ENCODE results near the gene WDR91. TPM values are rescaled to one million over a fixed set of nuclear protein-coding genes. Genes with fewer than 3 reads are reported as not detected.

The WDR91 gene
- total and polyA plus RNA-seq, 8 donors = 22.9 to 67.6 (median 49.5) TPM

- Histone ChIP-seq H3K4me3 (peak overlapping the region; percentile 65 to 87), H3K27ac (peak overlapping the region; percentile 88), H3K4me1 (peaks cover 28 to 46% of the 10 kb centered on the region in 2 donors), H3K27me3 (no peaks in the 10 kb centered on the region), H3K36me3 (peaks cover 0 to 3% of the 10 kb centered on the region in 2 donors), H3K9me3 (no peaks in the 10 kb centered on the region)
- TF ChIP-seq, protein P1, sequence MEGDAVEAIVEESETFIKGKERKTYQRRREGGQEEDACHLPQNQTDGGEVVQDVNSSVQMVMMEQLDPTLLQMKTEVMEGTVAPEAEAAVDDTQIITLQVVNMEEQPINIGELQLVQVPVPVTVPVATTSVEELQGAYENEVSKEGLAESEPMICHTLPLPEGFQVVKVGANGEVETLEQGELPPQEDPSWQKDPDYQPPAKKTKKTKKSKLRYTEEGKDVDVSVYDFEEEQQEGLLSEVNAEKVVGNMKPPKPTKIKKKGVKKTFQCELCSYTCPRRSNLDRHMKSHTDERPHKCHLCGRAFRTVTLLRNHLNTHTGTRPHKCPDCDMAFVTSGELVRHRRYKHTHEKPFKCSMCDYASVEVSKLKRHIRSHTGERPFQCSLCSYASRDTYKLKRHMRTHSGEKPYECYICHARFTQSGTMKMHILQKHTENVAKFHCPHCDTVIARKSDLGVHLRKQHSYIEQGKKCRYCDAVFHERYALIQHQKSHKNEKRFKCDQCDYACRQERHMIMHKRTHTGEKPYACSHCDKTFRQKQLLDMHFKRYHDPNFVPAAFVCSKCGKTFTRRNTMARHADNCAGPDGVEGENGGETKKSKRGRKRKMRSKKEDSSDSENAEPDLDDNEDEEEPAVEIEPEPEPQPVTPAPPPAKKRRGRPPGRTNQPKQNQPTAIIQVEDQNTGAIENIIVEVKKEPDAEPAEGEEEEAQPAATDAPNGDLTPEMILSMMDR (IDR thresholded peaks at IDR 0.05) = no peak
- DNase-seq = peak in 2 of 4 donors; percentile 36 to 41
- peak; percentile 3 for ATAC-seq
- intact Hi-C loops (cut with DNase I) = no loop called here
Observed at GRCh38 chr7:135210888-135211178, 493 bp downstream of the WDR91 start.

DNA sequence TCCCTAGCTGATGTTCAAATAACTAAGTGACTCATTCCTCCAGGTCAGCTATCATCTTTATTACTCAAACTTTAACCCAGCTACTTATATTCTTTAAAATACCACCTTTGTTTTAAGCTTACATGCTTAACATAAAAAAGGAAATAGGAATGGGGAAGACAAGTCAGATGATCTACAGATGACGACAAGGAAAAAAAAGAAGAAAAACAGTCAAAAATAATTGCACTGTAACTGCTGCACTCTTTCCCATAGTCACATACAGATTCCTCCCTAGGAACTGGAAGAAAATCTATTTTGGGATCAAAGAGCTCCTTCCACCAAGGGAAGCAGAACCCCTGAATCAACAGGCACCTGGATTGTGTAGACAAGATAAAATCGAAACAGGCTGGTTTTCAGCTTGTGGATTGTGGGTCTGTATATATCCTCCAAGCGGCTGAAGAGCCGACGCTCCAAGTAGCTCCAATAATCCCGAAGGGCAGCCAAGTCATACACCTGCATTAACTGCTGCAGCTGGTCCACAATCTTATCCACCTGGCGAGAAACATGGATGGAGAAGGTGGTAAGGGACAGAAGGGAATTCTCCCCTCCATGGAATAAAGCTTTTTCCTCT lies 2.0 kb downstream of the WDR91 start:
- Histone ChIP-seq H3K4me3 (peak overlapping the region in 1 of 2 donors; percentile 7), H3K27ac (peak overlapping the region in 1 of 2 donors; percentile 55), H3K36me3 (peaks cover 0 to 16% of the 10 kb centered on the region in 2 donors), H3K9me3 (no peaks in the 10 kb centered on the region), H3K27me3 (no peaks in the 10 kb centered on the region), H3K4me1 (peaks cover 28 to 46% of the 10 kb centered on the region in 2 donors)
- no peak for ATAC-seq
- TF ChIP-seq, protein P1 (IDR thresholded peaks at IDR 0.05) = no peak
- intact Hi-C loops (cut with DNase I) = no loop called here
- DNase-seq = no peak

- TF ChIP-seq, protein P1 (IDR thresholded peaks at IDR 0.05) = no peak
- intact Hi-C loops (cut with DNase I) = no loop called here
- DNase-seq (no peak), ATAC-seq (no peak)
- Histone ChIP-seq H3K36me3 (peaks cover 0 to 27% of the 10 kb centered on the region in 2 donors), H3K4me3 (no peak overlapping the region), H3K4me1 (peaks cover 30 to 48% of the 10 kb centered on the region in 2 donors), H3K27me3 (no peaks in the 10 kb centered on the region), H3K9me3 (no peaks in the 10 kb centered on the region), H3K27ac (peak overlapping the region; percentile 20 to 55)
Observed at GRCh38 chr7:135208102-135208793, 3.1 kb downstream of the WDR91 start.

DNA sequence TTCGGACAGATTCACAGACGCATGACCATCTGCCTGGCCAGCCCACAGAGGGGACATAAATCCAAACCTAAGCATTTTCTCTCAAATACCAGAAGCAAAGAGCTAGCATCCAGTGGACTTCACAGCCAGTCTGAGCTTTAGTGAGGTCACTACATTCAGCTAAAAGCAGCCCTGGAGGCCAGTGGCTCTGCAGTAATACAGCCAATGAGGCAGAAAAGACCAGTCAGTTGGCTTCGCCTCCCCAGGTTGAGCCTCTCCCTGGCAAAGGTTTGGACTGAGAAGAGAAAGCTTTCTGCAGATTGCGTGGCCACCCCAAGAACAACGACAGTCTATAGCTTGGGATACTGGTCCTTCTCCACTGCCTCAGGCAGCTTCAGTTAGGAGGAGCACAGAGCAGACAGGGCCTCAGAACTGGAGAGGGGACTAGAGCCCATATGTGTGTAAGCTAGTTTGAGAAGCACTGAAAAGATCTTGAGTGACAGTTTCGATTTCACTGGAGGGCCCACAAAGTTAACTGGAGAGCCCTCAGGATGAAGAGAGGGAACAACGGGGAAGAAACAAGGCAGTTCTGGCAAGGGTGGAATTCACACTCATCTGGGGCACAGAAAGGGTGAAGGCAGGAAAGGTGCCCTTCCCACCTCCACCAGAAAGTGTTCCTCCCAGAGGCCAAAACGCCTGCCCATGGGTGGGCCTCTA lies 3.8 kb downstream of the WDR91 start:
- Histone ChIP-seq H3K36me3 (peaks cover 0 to 34% of the 10 kb centered on the region in 2 donors), H3K27ac (peak overlapping the region; percentile 20 to 55), H3K27me3 (no peaks in the 10 kb centered on the region), H3K9me3 (no peaks in the 10 kb centered on the region), H3K4me1 (peaks cover 30 to 50% of the 10 kb centered on the region in 2 donors), H3K4me3 (no peak overlapping the region)
- intact Hi-C loops (cut with DNase I) = no loop called here
- peak; percentile 12 for ATAC-seq
- peak in 1 of 4 donors; percentile 36 for DNase-seq
- TF ChIP-seq, protein P1 (IDR thresholded peaks at IDR 0.05) = no peak

DNA sequence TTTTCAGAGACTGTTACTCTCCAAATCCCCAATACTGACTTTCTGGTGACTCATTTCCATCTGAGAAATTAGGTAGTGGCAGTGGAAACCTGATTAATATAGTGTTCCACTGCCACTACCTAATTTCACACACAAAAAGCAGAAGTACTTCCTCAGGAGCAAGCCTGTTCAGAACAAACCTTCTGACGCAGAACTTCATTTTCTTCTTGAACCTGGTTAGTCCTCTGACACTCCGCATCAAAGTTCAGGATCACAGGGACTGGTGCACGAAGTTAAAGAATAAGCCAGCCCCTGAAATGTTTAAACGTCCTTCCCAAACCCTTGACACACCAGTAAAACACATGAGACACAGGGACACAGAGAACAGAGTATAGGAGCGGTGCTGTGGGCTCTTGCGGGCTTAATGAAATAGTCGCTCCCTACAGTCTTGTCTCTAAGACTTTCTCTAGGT lies 4.4 kb downstream of the WDR91 start:
- Histone ChIP-seq H3K4me1 (peaks cover 30 to 48% of the 10 kb centered on the region in 2 donors), H3K36me3 (peaks cover 0 to 35% of the 10 kb centered on the region in 2 donors), H3K9me3 (no peaks in the 10 kb centered on the region), H3K27ac (peak overlapping the region; percentile 20 to 55), H3K27me3 (no peaks in the 10 kb centered on the region), H3K4me3 (no peak overlapping the region)
- ATAC-seq (no peak), DNase-seq (no peak)
- TF ChIP-seq, protein P1 (IDR thresholded peaks at IDR 0.05) = no peak
- intact Hi-C loops (cut with DNase I) = no loop called here
